ENCODE data around the gene NTF4.
"Not testable (repeated sequence)": the region's sequence is repeated elsewhere in the genome, so short reads cannot be mapped to it uniquely, and the experiment has no call there.

Gene NTF4

GRCh38 chr19:49056101-49056901, 8.3 kb downstream of the NTF4 start:
- TF ChIP-seq, protein P1, sequence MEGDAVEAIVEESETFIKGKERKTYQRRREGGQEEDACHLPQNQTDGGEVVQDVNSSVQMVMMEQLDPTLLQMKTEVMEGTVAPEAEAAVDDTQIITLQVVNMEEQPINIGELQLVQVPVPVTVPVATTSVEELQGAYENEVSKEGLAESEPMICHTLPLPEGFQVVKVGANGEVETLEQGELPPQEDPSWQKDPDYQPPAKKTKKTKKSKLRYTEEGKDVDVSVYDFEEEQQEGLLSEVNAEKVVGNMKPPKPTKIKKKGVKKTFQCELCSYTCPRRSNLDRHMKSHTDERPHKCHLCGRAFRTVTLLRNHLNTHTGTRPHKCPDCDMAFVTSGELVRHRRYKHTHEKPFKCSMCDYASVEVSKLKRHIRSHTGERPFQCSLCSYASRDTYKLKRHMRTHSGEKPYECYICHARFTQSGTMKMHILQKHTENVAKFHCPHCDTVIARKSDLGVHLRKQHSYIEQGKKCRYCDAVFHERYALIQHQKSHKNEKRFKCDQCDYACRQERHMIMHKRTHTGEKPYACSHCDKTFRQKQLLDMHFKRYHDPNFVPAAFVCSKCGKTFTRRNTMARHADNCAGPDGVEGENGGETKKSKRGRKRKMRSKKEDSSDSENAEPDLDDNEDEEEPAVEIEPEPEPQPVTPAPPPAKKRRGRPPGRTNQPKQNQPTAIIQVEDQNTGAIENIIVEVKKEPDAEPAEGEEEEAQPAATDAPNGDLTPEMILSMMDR (IDR thresholded peaks at IDR 0.05; ENCODE audit: low read length, missing control alignments) = peak; percentile 18
- peak; percentile 31 for DNase-seq (ENCODE audit: low read depth)
- peak overlapping the region; percentile 57 for H3K4me3 ChIP-seq (replicated peaks; ENCODE audit: low read depth, low read length)

DNA sequence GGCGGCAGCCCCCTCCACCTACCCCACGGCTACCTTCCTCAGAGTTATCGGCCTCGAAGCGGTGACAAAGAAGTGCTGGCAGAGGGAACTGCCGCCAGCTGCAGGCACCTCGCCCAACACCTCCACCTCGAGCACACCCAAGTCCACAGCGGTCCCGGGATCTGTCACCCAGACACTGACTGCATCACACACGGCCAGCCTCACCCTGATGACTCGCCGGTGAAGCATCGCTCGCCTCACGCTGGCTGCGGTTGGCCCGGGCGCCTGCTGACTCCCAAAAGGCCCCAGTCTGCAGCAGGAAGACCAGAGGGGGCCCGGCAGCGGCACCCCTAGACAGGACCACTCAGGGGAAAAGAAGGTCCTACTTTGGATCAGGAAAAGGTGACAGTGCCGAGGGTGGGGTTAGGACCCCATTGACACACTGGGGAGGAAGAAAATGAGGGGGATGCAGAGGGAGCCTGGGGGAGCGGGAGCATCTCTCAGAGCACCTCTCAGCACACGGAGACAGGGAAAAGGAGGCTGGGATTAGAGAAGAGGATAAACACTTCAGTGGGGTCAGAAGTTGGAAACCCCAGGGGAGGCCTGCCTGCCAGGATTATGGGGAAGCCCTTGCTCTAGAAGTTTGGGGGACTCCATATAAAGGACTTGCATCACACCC, 14.1 kb downstream of the NTF4 start:
- DNase-seq (ENCODE audit: low read depth); H3K4me3 ChIP-seq (replicated peaks; ENCODE audit: low read depth, low read length): not testable (repeated sequence)

DNA sequence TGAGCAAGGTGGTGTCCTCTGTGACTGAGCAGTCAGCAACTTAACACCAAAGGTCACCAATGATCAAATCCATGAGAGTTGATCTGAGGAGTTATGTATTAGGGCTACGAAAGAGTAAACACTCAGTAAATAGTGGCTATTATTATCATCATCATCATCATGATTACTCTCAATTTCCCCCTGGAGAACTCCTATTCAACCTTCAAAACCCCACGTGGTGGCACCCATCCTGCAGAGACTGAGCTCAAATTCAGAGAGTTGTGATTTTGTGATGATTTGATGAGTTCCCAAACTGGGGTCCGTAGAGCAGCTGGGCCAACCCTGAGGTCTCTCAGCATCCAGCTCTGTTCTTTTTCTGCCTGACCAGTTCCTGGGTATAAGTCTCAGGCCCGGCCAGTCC, 14.8 kb downstream of the NTF4 start:
- not testable (repeated sequence) for H3K4me3 ChIP-seq (replicated peaks; ENCODE audit: low read depth, low read length); DNase-seq (ENCODE audit: low read depth)

DNA sequence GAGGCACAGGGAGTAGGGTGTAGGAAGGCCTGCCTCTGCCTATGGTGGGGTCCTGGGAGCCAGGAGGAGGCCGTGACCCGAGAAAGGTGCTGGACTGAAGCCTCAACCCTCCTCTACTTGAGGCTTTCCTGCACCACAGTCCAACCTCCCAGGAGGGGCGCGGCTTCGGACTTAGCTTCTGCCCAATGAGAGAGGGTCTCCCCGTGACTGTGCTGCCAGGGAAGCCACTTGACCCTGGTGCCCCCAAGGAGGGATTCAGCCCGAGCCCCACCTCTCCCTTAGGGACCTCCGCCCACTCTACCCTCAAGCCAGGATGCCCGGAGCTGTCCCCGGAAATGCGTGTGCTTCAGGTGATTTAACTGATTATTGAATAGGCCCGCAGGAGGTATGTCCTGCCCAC, 15.6 kb downstream of the NTF4 start, which contains the start of gene CGB8:
CGB8 (minus strand) TSS at position 101 of the 400 bp plus-strand sequence. CDS start 372 bp downstream, outside the sequence.
- not testable (repeated sequence) for DNase-seq (ENCODE audit: low read depth)

GRCh38 chr19:49043548-49043947, 21.1 kb downstream of the NTF4 start, which contains the start of gene CGB5:
CGB5 (plus strand) TSS chr19:49043848; CDS start chr19:49044210, 362 bp downstream.
- not testable (repeated sequence) for H3K4me3 ChIP-seq (replicated peaks; ENCODE audit: low read depth, low read length); DNase-seq (ENCODE audit: low read depth)

More for the DNA sequence above, 15.6 kb downstream of the NTF4 start, which contains the start of gene CGB8:
- H3K4me3 ChIP-seq (replicated peaks; ENCODE audit: low read depth, low read length) = not testable (repeated sequence)

DNA sequence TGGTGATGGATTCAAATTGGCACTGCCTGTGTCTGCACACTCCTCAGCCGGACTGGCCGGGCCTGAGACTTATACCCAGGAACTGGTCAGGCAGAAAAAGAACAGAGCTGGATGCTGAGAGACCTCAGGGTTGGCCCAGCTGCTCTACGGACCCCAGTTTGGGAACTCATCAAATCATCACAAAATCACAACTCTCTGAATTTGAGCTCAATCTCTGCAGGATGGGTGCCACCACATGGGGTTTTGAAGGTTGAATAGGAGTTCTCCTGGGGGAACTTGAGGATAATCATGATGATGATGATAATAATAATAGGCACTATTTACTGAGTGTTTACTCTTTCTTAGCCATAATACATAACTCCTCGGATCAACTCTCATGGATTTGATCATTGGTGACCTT, 22.0 kb downstream of the NTF4 start:
- H3K4me3 ChIP-seq (replicated peaks; ENCODE audit: low read depth, low read length); DNase-seq (ENCODE audit: low read depth): not testable (repeated sequence)

- no peak overlapping the region for H3K4me3 ChIP-seq (replicated peaks; ENCODE audit: low read depth, low read length)
- TF ChIP-seq, protein P1 (IDR thresholded peaks at IDR 0.05; ENCODE audit: low read length, missing control alignments) = no peak
- no peak for DNase-seq (ENCODE audit: low read depth)
These were observed 22.4 kb downstream of the NTF4 start for GRCh38 chr19:49042177-49042576.

DNA sequence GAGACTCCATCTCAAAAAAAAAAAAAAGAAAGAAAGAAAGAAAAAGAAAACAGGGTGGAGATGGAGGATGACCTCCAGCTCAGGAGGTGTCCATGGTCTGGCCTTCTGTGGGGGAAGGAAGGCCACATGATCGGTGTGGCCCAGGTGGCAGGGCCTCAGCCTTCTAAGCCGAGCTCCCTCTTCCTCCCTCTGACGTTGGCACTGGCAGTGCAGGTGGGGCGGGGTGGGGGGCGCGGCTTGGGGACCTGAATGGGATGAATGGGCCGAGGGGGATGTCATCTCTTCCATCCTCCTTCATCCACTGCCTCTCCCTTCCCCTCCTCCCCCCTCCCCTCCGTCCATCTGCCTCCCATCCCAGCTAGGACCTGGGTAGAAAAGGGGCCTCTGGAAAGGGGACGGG, 24.9 kb downstream of the NTF4 start:
- not testable (repeated sequence) for DNase-seq (ENCODE audit: low read depth); H3K4me3 ChIP-seq (replicated peaks; ENCODE audit: low read depth, low read length)

DNA sequence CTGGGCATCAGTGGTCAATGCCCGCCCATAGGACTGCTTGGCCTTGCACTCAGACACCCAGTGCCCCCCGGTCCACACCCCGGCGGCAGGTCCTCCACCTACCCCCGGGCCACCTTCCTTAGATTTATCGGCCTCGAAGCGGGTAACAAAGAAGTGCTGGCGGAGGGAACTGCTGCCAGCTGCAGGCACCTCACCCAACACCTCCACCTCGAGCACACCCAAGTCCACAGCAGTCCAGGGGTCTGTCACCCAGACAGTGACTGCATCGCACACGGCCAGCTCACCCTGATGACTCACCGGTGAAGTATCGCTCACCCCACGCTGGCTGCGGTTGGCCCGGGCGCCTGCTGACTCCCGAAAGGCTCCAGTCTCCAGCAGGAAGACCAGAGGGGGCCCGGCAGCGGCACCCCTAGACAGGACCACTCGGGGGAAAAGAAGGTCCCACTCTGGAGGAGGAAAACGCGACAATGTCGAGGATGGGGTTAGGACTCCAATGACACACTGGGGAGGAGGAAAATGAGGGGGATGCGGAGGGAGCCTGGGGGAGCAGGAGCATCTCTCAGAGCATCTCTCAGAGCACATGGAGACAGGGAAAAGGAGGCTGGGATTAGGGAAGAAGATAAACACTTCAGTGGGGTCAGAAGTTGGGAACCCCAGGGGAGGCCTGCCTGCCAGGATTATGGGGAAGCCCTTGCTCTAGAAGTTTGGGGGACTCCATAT, 25.9 kb downstream of the NTF4 start:
- not testable (repeated sequence) for H3K4me3 ChIP-seq (replicated peaks; ENCODE audit: low read depth, low read length)
- DNase-seq (ENCODE audit: low read depth) = peak; percentile 60

DNA sequence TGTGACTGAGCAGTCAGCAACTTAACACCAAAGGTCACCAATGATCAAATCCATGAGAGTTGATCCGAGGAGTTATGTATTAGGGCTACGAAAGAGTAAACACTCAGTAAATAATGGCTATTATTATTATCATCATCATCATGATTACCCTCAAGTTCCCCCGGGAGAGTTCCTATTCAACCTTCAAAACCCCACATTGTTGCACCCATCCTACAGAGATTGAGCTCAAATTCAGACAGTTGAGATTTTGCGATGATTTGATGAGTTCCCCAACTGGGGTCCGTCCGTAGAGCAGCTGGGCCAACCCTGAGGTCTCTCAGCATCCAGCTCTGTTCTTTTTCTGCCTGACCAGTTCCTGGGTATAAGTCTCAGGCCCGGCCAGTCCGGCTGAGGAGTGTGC, 26.5 kb downstream of the NTF4 start:
- not testable (repeated sequence) for DNase-seq (ENCODE audit: low read depth); H3K4me3 ChIP-seq (replicated peaks; ENCODE audit: low read depth, low read length)

DNA sequence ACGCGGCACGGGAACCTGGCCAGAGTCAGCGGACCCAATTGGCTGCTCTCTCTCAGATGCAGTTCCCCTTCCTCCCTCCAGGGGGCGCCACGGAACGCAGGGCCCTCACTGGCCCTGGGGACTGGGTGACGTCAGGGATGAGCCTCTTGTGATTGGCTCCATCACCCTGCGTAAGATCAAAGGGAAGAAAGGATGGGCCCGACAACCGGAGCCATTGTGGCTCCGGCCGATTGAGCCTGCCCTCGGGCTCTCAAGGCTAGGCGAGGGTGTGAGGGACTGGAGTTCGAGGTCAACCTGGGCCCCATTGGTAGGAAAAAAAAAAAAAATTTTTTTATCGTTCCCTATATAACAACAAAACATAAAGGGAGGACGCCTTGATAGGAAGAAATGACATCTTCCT, 27.8 kb downstream of the NTF4 start, which contains the start of gene CGB1:
CGB1 (minus strand) TSS at position 81 of the 400 bp plus-strand sequence. CDS start 184 bp downstream, outside the sequence.
- H3K4me3 ChIP-seq (replicated peaks; ENCODE audit: low read depth, low read length); DNase-seq (ENCODE audit: low read depth): not testable (repeated sequence)
- TF ChIP-seq, protein P1 (IDR thresholded peaks at IDR 0.05; ENCODE audit: low read length, missing control alignments) = peak; percentile 32
